ENCODE data around the gene SLC1A2. TPM values are rescaled to one million over a fixed set of nuclear protein-coding genes. Genes with fewer than 3 reads are reported as not detected.

Gene SLC1A2
- total and polyA plus RNA-seq, 11 donors: 0.80 to 23.5 (median 5.2) TPM

- 83 to 91% (median 89%) methylated on average over 3 of the region's 3 CpGs for WGBS, 4 donors
- Histone ChIP-seq H3K27me3 (no peaks in the 10 kb centered on the region), H3K27ac (no peak overlapping the region), H3K9me3 (no peaks in the 10 kb centered on the region), H3K4me1 (peaks cover 0 to 23% (median 1%) of the 10 kb centered on the region in 12 donors), H3K4me3 (no peak overlapping the region), H3K36me3 (peaks cover 0 to 8% (median 0%) of the 10 kb centered on the region in 9 donors)
- TF ChIP-seq CTCF (IDR thresholded peaks at IDR 0.05) (no peak), POLR2A (IDR thresholded peaks at IDR 0.05) (no peak)
- ATAC-seq (no peak), DNase-seq (no peak)
- intact Hi-C loops (cut with DNase I): no loop called here
These were observed 131.0 kb downstream of the SLC1A2 start for GRCh38 chr11:35288309-35288708.

- no peak overlapping the region for H3K27ac ChIP-seq
- intact Hi-C loops (cut with DNase I): no loop called here
- no peaks in the 10 kb centered on the region for H3K27me3 ChIP-seq
- H3K9me3 ChIP-seq: no peaks in the 10 kb centered on the region
- ATAC-seq: no peak
- 94 to 98% (median 96%) methylated on average over 5 of the region's 5 CpGs for WGBS, 4 donors
- H3K36me3 ChIP-seq: peaks cover 0 to 8% (median 0%) of the 10 kb centered on the region in 9 donors
- no peak for DNase-seq
- peaks cover 0 to 26% (median 4%) of the 10 kb centered on the region in 12 donors for H3K4me1 ChIP-seq
- no peak overlapping the region for H3K4me3 ChIP-seq
- no peak for TF ChIP-seq CTCF (IDR thresholded peaks at IDR 0.05)
- no peak for TF ChIP-seq POLR2A (IDR thresholded peaks at IDR 0.05)
These were observed 131.9 kb downstream of the SLC1A2 start for GRCh38 chr11:35287344-35287890.

GRCh38 chr11:35286126-35286525 is 133.2 kb downstream of the SLC1A2 start:
- Histone ChIP-seq H3K4me1 (peaks cover 0 to 36% (median 5%) of the 10 kb centered on the region in 12 donors), H3K27me3 (no peaks in the 10 kb centered on the region), H3K27ac (no peak overlapping the region), H3K36me3 (peaks cover 0 to 8% (median 0%) of the 10 kb centered on the region in 9 donors), H3K9me3 (no peaks in the 10 kb centered on the region), H3K4me3 (no peak overlapping the region)
- TF ChIP-seq CTCF (IDR thresholded peaks at IDR 0.05) (no peak), POLR2A (IDR thresholded peaks at IDR 0.05) (no peak)
- intact Hi-C loops (cut with DNase I): no loop called here
- no peak for ATAC-seq
- DNase-seq: no peak

- no peak for ATAC-seq
- no peak for DNase-seq
- Histone ChIP-seq H3K4me3 (no peak overlapping the region), H3K4me1 (peaks cover 0 to 36% (median 8%) of the 10 kb centered on the region in 12 donors), H3K36me3 (peaks cover 0 to 8% (median 0%) of the 10 kb centered on the region in 9 donors), H3K27ac (no peak overlapping the region), H3K27me3 (no peaks in the 10 kb centered on the region), H3K9me3 (no peaks in the 10 kb centered on the region)
- TF ChIP-seq CTCF (IDR thresholded peaks at IDR 0.05): no peak
- TF ChIP-seq POLR2A (IDR thresholded peaks at IDR 0.05): no peak
- intact Hi-C loops (cut with DNase I): no loop called here
- 95 to 100% (median 99%) methylated on average over 1 of the region's 1 CpG for WGBS, 4 donors
These were observed 133.9 kb downstream of the SLC1A2 start for GRCh38 chr11:35285471-35285870.

All from heart left ventricle (tissue), 16 donors.